ENCODE data around the gene CARD9. TPM values are rescaled to one million over a fixed set of nuclear protein-coding genes. Genes with fewer than 3 reads are reported as not detected.

CARD9 gene
- total RNA-seq, 1 experiment from 2014 or later: 14.0 TPM

GRCh38 chr9:136336881-136337280, 36.6 kb downstream of the CARD9 start:
- Histone ChIP-seq H3F3A (ENCODE audit: insufficient read depth, low read depth) (no peaks in the 10 kb centered on the region), H3K9me2 (ENCODE audit: insufficient read depth) (no peaks in the 10 kb centered on the region), H3K9me3 (ENCODE audit: insufficient read depth, low read depth) (no peaks in the 10 kb centered on the region), H3K27ac (no peak overlapping the region), H2AFZ (no peak overlapping the region), H3K4me2 (no peak overlapping the region), H3K79me2 (ENCODE audit: low read depth) (no peaks in the 10 kb centered on the region), H3K27me3 (ENCODE audit: insufficient read depth, low read depth) (no peaks in the 10 kb centered on the region), H3K4me3 (no peak overlapping the region), H3K36me3 (ENCODE audit: low read depth) (no peaks in the 10 kb centered on the region), H4K20me1 (ENCODE audit: insufficient read depth) (no peaks in the 10 kb centered on the region), H3K4me1 (replicated peaks; ENCODE audit: insufficient read depth) (no peaks in the 10 kb centered on the region)
- ChIA-PET POLR2A (ENCODE audit: unreplicated experiment) (interaction anchor here (0.6 kb wide), 1 partner anchor 10 kb away, joined by 4 read pairs; no protein-coding TSS in a partner anchor), CTCF (interaction anchor here (0.6 to 1.1 kb wide), 2 partner anchors 9 to 1558 kb away, joined by 3 to 4 read pairs; no protein-coding TSS in a partner anchor)
- DNase-seq: no peak
- no peak for TF ChIP-seq EZH2 (IDR thresholded peaks at IDR 0.05; ENCODE audit: low read depth)
- intact Hi-C loops (cut with micrococcal nuclease; ENCODE audit: unreplicated experiment): no loop called here
- BruUV-seq (replicated peaks): no TSS peak

GRCh38 chr9:136336156-136336870, 37.2 kb downstream of the CARD9 start:
- intact Hi-C loops (cut with micrococcal nuclease; ENCODE audit: unreplicated experiment): no loop called here
- no peaks in the 10 kb centered on the region for H3K9me2 ChIP-seq (ENCODE audit: insufficient read depth)
- no peak overlapping the region for H3K4me3 ChIP-seq
- no peaks in the 10 kb centered on the region for H3K79me2 ChIP-seq (ENCODE audit: low read depth)
- POLR2A ChIA-PET (ENCODE audit: unreplicated experiment): no interaction called here
- H3K9me3 ChIP-seq (ENCODE audit: insufficient read depth, low read depth): no peaks in the 10 kb centered on the region
- H4K20me1 ChIP-seq (ENCODE audit: insufficient read depth): no peaks in the 10 kb centered on the region
- H3F3A ChIP-seq (ENCODE audit: insufficient read depth, low read depth): no peaks in the 10 kb centered on the region
- no peaks in the 10 kb centered on the region for H3K36me3 ChIP-seq (ENCODE audit: low read depth)
- H3K4me2 ChIP-seq: no peak overlapping the region
- TF ChIP-seq EZH2 (IDR thresholded peaks at IDR 0.05; ENCODE audit: low read depth): no peak
- no peak for TF ChIP-seq CTCF (conservative IDR thresholded peaks at IDR 0.05)
- BruUV-seq (replicated peaks): no TSS peak
- no peak overlapping the region for H2AFZ ChIP-seq
- no peak overlapping the region for H3K27ac ChIP-seq
- H3K4me1 ChIP-seq (replicated peaks; ENCODE audit: insufficient read depth): no peaks in the 10 kb centered on the region
- DNase-seq: no peak
- no peaks in the 10 kb centered on the region for H3K27me3 ChIP-seq (ENCODE audit: insufficient read depth, low read depth)
- CTCF ChIA-PET: interaction anchor here (0.6 kb wide), 1 partner anchor 81 kb away, joined by 4 read pairs; no protein-coding TSS in a partner anchor

GRCh38 chr9:136335296-136336155, 37.9 kb downstream of the CARD9 start:
- H3K79me2 ChIP-seq (ENCODE audit: low read depth): no peaks in the 10 kb centered on the region
- CTCF ChIA-PET: interaction anchor here (0.6 kb wide), 2 partner anchors 11 to 82 kb away, joined by 4 to 5 read pairs; no protein-coding TSS in a partner anchor
- no peaks in the 10 kb centered on the region for H3K9me3 ChIP-seq (ENCODE audit: insufficient read depth, low read depth)
- no peak overlapping the region for H2AFZ ChIP-seq
- no TSS peak for BruUV-seq (replicated peaks)
- DNase-seq: no peak
- H3K4me3 ChIP-seq: no peak overlapping the region
- intact Hi-C loops (cut with micrococcal nuclease; ENCODE audit: unreplicated experiment): no loop called here
- no peaks in the 10 kb centered on the region for H4K20me1 ChIP-seq (ENCODE audit: insufficient read depth)
- H3F3A ChIP-seq (ENCODE audit: insufficient read depth, low read depth): no peaks in the 10 kb centered on the region
- H3K27me3 ChIP-seq (ENCODE audit: insufficient read depth, low read depth): no peaks in the 10 kb centered on the region
- H3K27ac ChIP-seq: no peak overlapping the region
- no peak overlapping the region for H3K4me2 ChIP-seq
- POLR2A ChIA-PET (ENCODE audit: unreplicated experiment): no interaction called here
- H3K4me1 ChIP-seq (replicated peaks; ENCODE audit: insufficient read depth): no peaks in the 10 kb centered on the region
- TF ChIP-seq CTCF (conservative IDR thresholded peaks at IDR 0.05) (no peak), EZH2 (IDR thresholded peaks at IDR 0.05; ENCODE audit: low read depth) (no peak)
- H3K36me3 ChIP-seq (ENCODE audit: low read depth): no peaks in the 10 kb centered on the region
- H3K9me2 ChIP-seq (ENCODE audit: insufficient read depth): no peaks in the 10 kb centered on the region

Data from PC-9 (cell line).